H9 (cell line): ENCODE data around the gene INPP5A. TPM values are rescaled to one million over a fixed set of nuclear protein-coding genes. Genes with fewer than 3 reads are reported as not detected.

Experiments
- DNase-seq: peaks from one replicate; pipeline ENCODE4 v3.0.0-alpha.2; 2017
- H2AFZ ChIP-seq: one replicate; pipeline ENCODE4 v1.6.1; 2013; ENCODE audit warnings: mild to moderate bottlenecking, low read length, control low read depth, moderate library complexity
- H2AK5ac ChIP-seq: 2 replicates; pipeline ENCODE4 v1.6.1; 2013; ENCODE audit warnings: low read length, control low read depth, mixed read lengths; ENCODE audit not compliant: insufficient read length
- H2BK120ac ChIP-seq: one replicate; pipeline ENCODE4 v1.6.1; 2013; ENCODE audit warnings: low read depth, mild to moderate bottlenecking, low read length, control low read depth, inconsistent platforms; ENCODE audit not compliant: poor library complexity, severe bottlenecking
- H2BK12ac ChIP-seq: 2 replicates; pipeline ENCODE4 v1.6.1; 2013; ENCODE audit warnings: low read length, control low read depth, mixed read lengths, low read depth; ENCODE audit not compliant: insufficient read length
- H2BK15ac ChIP-seq: 2 replicates; pipeline ENCODE4 v1.6.1; 2013; ENCODE audit warnings: low read depth, low read length, control low read depth
- H2BK20ac ChIP-seq: one replicate; pipeline ENCODE4 v1.6.1; 2013; ENCODE audit warnings: low read depth, mild to moderate bottlenecking, low read length, control low read depth, inconsistent platforms; ENCODE audit not compliant: poor library complexity, severe bottlenecking
- H2BK5ac ChIP-seq: 2 replicates; pipeline ENCODE4 v1.6.1; 2013; ENCODE audit warnings: low read length, control low read depth, mixed read lengths; ENCODE audit not compliant: insufficient read length
- H3K14ac ChIP-seq: 2 replicates; pipeline ENCODE4 v1.6.1; 2013; ENCODE audit warnings: low read length, control low read depth; ENCODE audit not compliant: insufficient read depth
- H3K18ac ChIP-seq: 2 replicates; pipeline ENCODE4 v1.6.1; 2013; ENCODE audit warnings: low read depth, mild to moderate bottlenecking, mixed read lengths, low read length, control low read depth; ENCODE audit not compliant: insufficient read length
- H3K23ac ChIP-seq: 2 replicates; pipeline ENCODE4 v1.6.1; 2013; ENCODE audit warnings: low read length, control low read depth, mixed read lengths, low read depth; ENCODE audit not compliant: insufficient read length
- H3K23me2 ChIP-seq: 2 replicates; pipeline ENCODE4 v1.6.1; 2013; ENCODE audit warnings: low read depth, mild to moderate bottlenecking, mixed read lengths, low read length, control low read depth; ENCODE audit not compliant: insufficient read length, poor library complexity, severe bottlenecking
- H3K27ac ChIP-seq: 2 replicates; pipeline ENCODE4 v1.5.1; 2013; ENCODE audit warnings: low read length, control low read depth, mixed read lengths, low read depth; ENCODE audit not compliant: insufficient read length
- H3K27me3 ChIP-seq: 2 replicates; pipeline ENCODE4 v1.6.1; 2013; ENCODE audit warnings: low read length, control low read depth, inconsistent platforms; ENCODE audit not compliant: insufficient read depth
- H3K4ac ChIP-seq: 2 replicates; pipeline ENCODE4 v1.6.1; 2013; ENCODE audit warnings: low read depth, mild to moderate bottlenecking, control low read depth, inconsistent platforms, low read length, moderate library complexity
- H3K4me1 ChIP-seq: 2 replicates; pipeline ENCODE4 v1.6.1; 2013; ENCODE audit warnings: low read length, control low read depth, inconsistent platforms; ENCODE audit not compliant: insufficient read depth
- H3K4me2 ChIP-seq: 2 replicates; pipeline ENCODE4 v1.6.1; 2013; ENCODE audit warnings: low read length, control low read depth, mixed read lengths; ENCODE audit not compliant: insufficient read length, insufficient read depth
- H3K56ac ChIP-seq: 2 replicates; pipeline ENCODE4 v1.6.1; 2013; ENCODE audit warnings: low read depth, mild to moderate bottlenecking, mixed read lengths, low read length, control low read depth; ENCODE audit not compliant: insufficient read length
- H3K79me1 ChIP-seq: 2 replicates; pipeline ENCODE4 v1.6.1; 2013; ENCODE audit warnings: low read depth, mild to moderate bottlenecking, moderate library complexity, low read length, control low read depth, inconsistent platforms; ENCODE audit not compliant: insufficient read depth, poor library complexity, severe bottlenecking
- H3K79me2 ChIP-seq: 2 replicates; pipeline ENCODE4 v1.6.1; 2013; ENCODE audit warnings: low read length, control low read depth, inconsistent platforms; ENCODE audit not compliant: insufficient read depth
- H3K9ac ChIP-seq: 2 replicates; pipeline ENCODE4 v1.6.1; 2013; ENCODE audit warnings: low read length, control low read depth, mixed read lengths; ENCODE audit not compliant: insufficient read length; ENCODE audit errors: extremely low read depth
- H3K9me3 ChIP-seq: one replicate; pipeline ENCODE4 v1.6.1; 2013; ENCODE audit warnings: low read depth, low read length, inconsistent platforms; ENCODE audit not compliant: control insufficient read depth
- H3T11ph ChIP-seq: one replicate; pipeline ENCODE4 v1.6.1; 2013; ENCODE audit warnings: mild to moderate bottlenecking, low read length, control low read depth, inconsistent platforms
- H4K20me1 ChIP-seq: one replicate; pipeline ENCODE4 v1.6.1; 2013; ENCODE audit not compliant: control insufficient read depth, insufficient read length, insufficient read depth
- H4K5ac ChIP-seq: 2 replicates; pipeline ENCODE4 v1.6.1; 2013; ENCODE audit warnings: low read depth, mild to moderate bottlenecking, mixed read lengths, low read length, control low read depth; ENCODE audit not compliant: insufficient read length
- H4K8ac ChIP-seq: replicated peaks from 2 replicates; pipeline ENCODE4 v1.6.1; 2013; ENCODE audit warnings: low read length, control low read depth, mixed read lengths, low read depth; ENCODE audit not compliant: insufficient read length
- H4K91ac ChIP-seq: 2 replicates; pipeline ENCODE4 v1.6.1; 2013; ENCODE audit warnings: low read depth, mild to moderate bottlenecking, moderate library complexity, mixed read lengths, low read length, control low read depth; ENCODE audit not compliant: insufficient read length
- H3K27ac Mint-ChIP-seq, 3 experiments: 2 replicates in 2 of 3; 3 replicates in 1 of 3; pipeline ENCODE4 v1.8.0; 2020 to 2021; ENCODE audit warnings: mixed read lengths in 3 of 3, mild to moderate bottlenecking in 1 of 3, moderate library complexity in 1 of 3
- H3K27me3 Mint-ChIP-seq: 2 replicates; pipeline ENCODE4 v1.8.0; 2021; ENCODE audit warnings: low read depth, mild to moderate bottlenecking, moderate library complexity, mixed read lengths
- H3K36me3 Mint-ChIP-seq, 3 experiments: 2 replicates in 2 of 3; 3 replicates in 1 of 3; pipeline ENCODE4 v1.8.0; 2020 to 2021; ENCODE audit warnings: low read depth in 3 of 3, mixed read lengths in 3 of 3; ENCODE audit not compliant: insufficient read depth in 1 of 3
- H3K4me1 Mint-ChIP-seq, 2 experiments: 2 replicates each; pipeline ENCODE4 v1.8.0; 2020; ENCODE audit warnings: mixed read lengths in 2 of 2
- H3K4me3 Mint-ChIP-seq, 2 experiments: 2 replicates in 1 of 2; 3 replicates in 1 of 2; pipeline ENCODE4 v1.8.0; 2020 to 2021; ENCODE audit warnings: mild to moderate bottlenecking in 2 of 2, mixed read lengths in 2 of 2, moderate library complexity in 1 of 2
- H3K9me3 Mint-ChIP-seq, 2 experiments: 2 replicates in 1 of 2; 3 replicates in 1 of 2; pipeline ENCODE4 v1.8.0; 2020; ENCODE audit warnings: mild to moderate bottlenecking in 2 of 2, mixed read lengths in 2 of 2, moderate library complexity in 1 of 2
- CTCF ChIP-seq: fragments of 200-600 bp; sonication (generic); conservative IDR thresholded peaks from 3 replicates; pipeline ENCODE4 v1.8.0; 2021; ENCODE audit warnings: antibody characterized with exemption, mild to moderate bottlenecking
- WGBS: extraction: QIAGEN DNeasy Blood & Tissue Kit; methylation state at CpG from one replicate; pipeline ENCODE4 v1.1.7; 2013; ENCODE audit warnings: missing lambda C conversion rate, low lambda C conversion rate, mixed read lengths; ENCODE audit not compliant: insufficient read length; ENCODE audit errors: extremely low coverage; 5-methylcytosine and 5-hydroxymethylcytosine counted together
- total RNA-seq: library from RNA; stranded (reverse); gene quantifications from 2 replicates; pipeline ENCODE4 v1.2.1, GENCODE V29; 2021

The INPP5A gene
- total RNA-seq, 1 experiment from 2014 or later = 17.7 TPM

GRCh38 chr10:132813001-132813401, 275.4 kb downstream of the INPP5A start:
- no peak overlapping the region for H2BK20ac ChIP-seq
- no peak overlapping the region for H3K27ac ChIP-seq
- H3K23ac ChIP-seq = no peak overlapping the region
- DNase-seq = no peak
- H3K18ac ChIP-seq = no peak overlapping the region
- no peak overlapping the region for H2AK5ac ChIP-seq
- no peaks in the 10 kb centered on the region; a peak in 2 of 5 replicates for H3K9me3 Mint-ChIP-seq
- H3K4me1 Mint-ChIP-seq = 0 out of 4 replicates have a peak, but pooled peaks cover 0 to 5% of the 10 kb centered on the region in 2 experiments
- H3K56ac ChIP-seq = no peak overlapping the region
- H3T11ph ChIP-seq = no peak overlapping the region
- no peaks in the 10 kb centered on the region for H3K79me2 ChIP-seq
- no peak overlapping the region for H2BK12ac ChIP-seq
- H3K27ac Mint-ChIP-seq = no peak overlapping the region
- H3K9me3 ChIP-seq = no peaks in the 10 kb centered on the region
- no peak overlapping the region for H3K14ac ChIP-seq
- H4K5ac ChIP-seq = no peak overlapping the region
- no peaks in the 10 kb centered on the region for H3K79me1 ChIP-seq
- no peak overlapping the region for H4K8ac ChIP-seq
- H2BK5ac ChIP-seq = no peak overlapping the region
- H4K91ac ChIP-seq = no peak overlapping the region
- H3K9ac ChIP-seq = no peak overlapping the region
- no peaks in the 10 kb centered on the region; a peak in 1 of 7 replicates for H3K36me3 Mint-ChIP-seq
- no peaks in the 10 kb centered on the region for H3K4me1 ChIP-seq
- H3K4me2 ChIP-seq = no peak overlapping the region
- no peaks in the 10 kb centered on the region for H4K20me1 ChIP-seq
- no peak overlapping the region for H2BK15ac ChIP-seq
- no peaks in the 10 kb centered on the region for H3K27me3 ChIP-seq
- H3K27me3 Mint-ChIP-seq = peaks cover 2% of the 10 kb centered on the region
- H2AFZ ChIP-seq = no peak overlapping the region
- WGBS = no CpG with 5 or more reads among the region's 10 CpGs
- no peak for TF ChIP-seq CTCF
- H2BK120ac ChIP-seq = no peak overlapping the region
- no peak overlapping the region for H3K4me3 Mint-ChIP-seq
- no peak overlapping the region for H3K4ac ChIP-seq
- H3K23me2 ChIP-seq = no peaks in the 10 kb centered on the region
